Tibial nerve (tissue), 4 donors: Measurements from ENCODE around the gene HYAL2. TPM values are rescaled to one million over a fixed set of nuclear protein-coding genes. Genes with fewer than 3 reads are reported as not detected.

Source experiments
- DNase-seq, 2 donors: peaks; one replicate each; pipeline ENCODE4 v3.0.0-alpha.2; 2019; ENCODE audit warnings: low spot score in 2 of 2
- H3K27ac ChIP-seq, 4 donors: fragments of 200-600 bp; sonication (generic) in 3 of 4; one replicate each; pipeline ENCODE4 v1.5.1; 2017 to 2019; ENCODE audit warnings: mild to moderate bottlenecking in 1 of 4
- H3K27me3 ChIP-seq, 2 donors: fragments of 200-600 bp; sonication (generic) in 1 of 2; one replicate each; pipeline versions ENCODE4 v1.5.1 to v1.6.0; 2017 to 2019
- H3K36me3 ChIP-seq, 3 donors: fragments of 200-600 bp; sonication (generic); one replicate each; pipeline ENCODE4 v1.5.1; 2018 to 2019
- H3K4me1 ChIP-seq, 4 donors: fragments of 200-600 bp; sonication (generic) in 3 of 4; one replicate each; pipeline ENCODE4 v1.5.1; 2017 to 2019
- H3K4me3 ChIP-seq, 4 donors: fragments of 200-600 bp; sonication (generic) in 3 of 4; one replicate each; pipeline ENCODE4 v1.5.1; 2017 to 2019; ENCODE audit warnings: mild to moderate bottlenecking in 1 of 4, moderate library complexity in 1 of 4
- H3K9me3 ChIP-seq, 4 donors: fragments of 200-600 bp; sonication (generic) in 3 of 4; one replicate each; pipeline ENCODE4 v1.5.1; 2017 to 2019
- EP300 ChIP-seq, 2 donors: sonication (generic); formaldehyde crosslinking; IDR thresholded peaks; one replicate each; pipeline ENCODE4 v1.6.1; 2017; ENCODE audit warnings: antibody characterized with exemption in 2 of 2, mild to moderate bottlenecking in 1 of 2
- POLR2A ChIP-seq, 2 donors: fragments of 450-650 bp; IDR thresholded peaks; one replicate each; pipeline ENCODE4 v1.6.1; 2017; ENCODE audit warnings: antibody characterized with exemption in 2 of 2, mild to moderate bottlenecking in 2 of 2, moderate library complexity in 2 of 2
- WGBS, 2 donors: methylation state at CpG; one replicate each; pipeline ENCODE4 v1.1.5; 2018; 5-methylcytosine and 5-hydroxymethylcytosine counted together
- total RNA-seq, 4 donors: library from RNA; depleted of rRNA; stranded (reverse); fragments of >200 nt; gene quantifications; one replicate each; pipeline ENCODE4 v1.1.0, GENCODE V29; 2016
- TF ChIP-seq, protein P1 (sequence below), 5 experiments: fragments of 200-600 bp in 3 of 5; fragments of 450-650 bp in 2 of 5; sonication (generic) in 3 of 5; IDR thresholded peaks; one replicate each; pipeline ENCODE4 v1.5.1; 2016 to 2019; ENCODE audit warnings: antibody characterized with exemption in 5 of 5, mild to moderate bottlenecking in 3 of 5, moderate library complexity in 2 of 5

HYAL2 gene
- total RNA-seq, 4 donors from 2014 or later = 86.9 to 169 (median 129) TPM

DNA sequence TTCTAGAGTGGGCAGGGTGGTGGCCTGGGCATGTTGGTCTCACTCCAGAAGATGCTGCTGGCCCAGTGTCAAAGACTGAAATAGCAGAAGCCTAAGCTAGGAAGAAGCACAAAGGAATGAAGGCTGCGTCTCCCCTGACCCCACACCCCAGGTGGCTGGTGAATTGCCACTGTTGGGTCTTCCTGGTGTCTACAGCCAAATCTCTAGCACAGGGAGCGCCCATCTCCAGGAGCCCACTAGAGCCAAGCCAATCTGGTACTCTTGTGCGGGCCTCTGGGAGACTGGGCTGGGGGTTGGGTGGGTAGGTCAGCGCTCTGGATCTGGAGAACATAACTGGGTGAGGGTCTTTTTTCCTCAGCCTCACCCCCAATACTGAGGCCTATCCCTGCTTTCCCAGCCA is 4.6 kb upstream of the HYAL2 start:
- H3K9me3 ChIP-seq = no peaks in the 10 kb centered on the region
- peak overlapping the region; percentile 78 to 97 (median 90) for H3K4me3 ChIP-seq
- peak overlapping the region in 2 of 4 donors; percentile 88 to 89 for H3K27ac ChIP-seq
- peaks cover 0 to 70% (median 29%) of the 10 kb centered on the region in 4 donors for H3K4me1 ChIP-seq
- no peaks in the 10 kb centered on the region for H3K27me3 ChIP-seq
- H3K36me3 ChIP-seq = peaks cover 5 to 50% (median 17%) of the 10 kb centered on the region in 3 donors
- TF ChIP-seq POLR2A (IDR thresholded peaks at IDR 0.05) = no peak
- no peak for TF ChIP-seq EP300 (IDR thresholded peaks at IDR 0.05)
- TF ChIP-seq, protein P1, sequence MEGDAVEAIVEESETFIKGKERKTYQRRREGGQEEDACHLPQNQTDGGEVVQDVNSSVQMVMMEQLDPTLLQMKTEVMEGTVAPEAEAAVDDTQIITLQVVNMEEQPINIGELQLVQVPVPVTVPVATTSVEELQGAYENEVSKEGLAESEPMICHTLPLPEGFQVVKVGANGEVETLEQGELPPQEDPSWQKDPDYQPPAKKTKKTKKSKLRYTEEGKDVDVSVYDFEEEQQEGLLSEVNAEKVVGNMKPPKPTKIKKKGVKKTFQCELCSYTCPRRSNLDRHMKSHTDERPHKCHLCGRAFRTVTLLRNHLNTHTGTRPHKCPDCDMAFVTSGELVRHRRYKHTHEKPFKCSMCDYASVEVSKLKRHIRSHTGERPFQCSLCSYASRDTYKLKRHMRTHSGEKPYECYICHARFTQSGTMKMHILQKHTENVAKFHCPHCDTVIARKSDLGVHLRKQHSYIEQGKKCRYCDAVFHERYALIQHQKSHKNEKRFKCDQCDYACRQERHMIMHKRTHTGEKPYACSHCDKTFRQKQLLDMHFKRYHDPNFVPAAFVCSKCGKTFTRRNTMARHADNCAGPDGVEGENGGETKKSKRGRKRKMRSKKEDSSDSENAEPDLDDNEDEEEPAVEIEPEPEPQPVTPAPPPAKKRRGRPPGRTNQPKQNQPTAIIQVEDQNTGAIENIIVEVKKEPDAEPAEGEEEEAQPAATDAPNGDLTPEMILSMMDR (IDR thresholded peaks at IDR 0.05) = no peak
- 70 to 75% methylated on average over 4 of the region's 4 CpGs for WGBS, 2 donors
- DNase-seq = no peak

DNA sequence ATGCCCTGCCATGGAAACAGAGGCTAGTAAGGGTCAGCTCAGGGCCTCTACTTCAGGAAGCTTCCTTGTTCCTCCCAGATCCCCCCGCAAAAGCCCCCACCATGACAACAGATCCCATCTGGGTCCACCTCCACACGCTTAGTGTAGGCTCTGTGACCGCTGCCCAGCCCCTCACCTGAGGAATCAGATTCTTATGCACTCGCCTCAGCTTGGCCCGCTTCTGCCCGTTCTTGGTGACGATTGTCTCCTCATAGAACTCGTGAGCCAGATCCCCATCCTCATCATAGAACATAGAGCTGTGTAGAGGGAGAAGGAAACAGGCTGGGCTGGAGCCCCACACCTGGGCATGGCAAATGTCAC is 3.6 kb upstream of the HYAL2 start:
- WGBS, 2 donors = 86 to 90% methylated on average over 8 of the region's 8 CpGs
- peaks cover 0 to 72% (median 32%) of the 10 kb centered on the region in 4 donors for H3K4me1 ChIP-seq
- no peaks in the 10 kb centered on the region for H3K9me3 ChIP-seq
- H3K4me3 ChIP-seq = no peak overlapping the region
- H3K36me3 ChIP-seq = peaks cover 5 to 40% (median 13%) of the 10 kb centered on the region in 3 donors
- no peak for TF ChIP-seq POLR2A (IDR thresholded peaks at IDR 0.05)
- TF ChIP-seq, protein P1 (IDR thresholded peaks at IDR 0.05) = no peak
- no peak for TF ChIP-seq EP300 (IDR thresholded peaks at IDR 0.05)
- DNase-seq = no peak
- no peaks in the 10 kb centered on the region for H3K27me3 ChIP-seq
- no peak overlapping the region for H3K27ac ChIP-seq

DNA sequence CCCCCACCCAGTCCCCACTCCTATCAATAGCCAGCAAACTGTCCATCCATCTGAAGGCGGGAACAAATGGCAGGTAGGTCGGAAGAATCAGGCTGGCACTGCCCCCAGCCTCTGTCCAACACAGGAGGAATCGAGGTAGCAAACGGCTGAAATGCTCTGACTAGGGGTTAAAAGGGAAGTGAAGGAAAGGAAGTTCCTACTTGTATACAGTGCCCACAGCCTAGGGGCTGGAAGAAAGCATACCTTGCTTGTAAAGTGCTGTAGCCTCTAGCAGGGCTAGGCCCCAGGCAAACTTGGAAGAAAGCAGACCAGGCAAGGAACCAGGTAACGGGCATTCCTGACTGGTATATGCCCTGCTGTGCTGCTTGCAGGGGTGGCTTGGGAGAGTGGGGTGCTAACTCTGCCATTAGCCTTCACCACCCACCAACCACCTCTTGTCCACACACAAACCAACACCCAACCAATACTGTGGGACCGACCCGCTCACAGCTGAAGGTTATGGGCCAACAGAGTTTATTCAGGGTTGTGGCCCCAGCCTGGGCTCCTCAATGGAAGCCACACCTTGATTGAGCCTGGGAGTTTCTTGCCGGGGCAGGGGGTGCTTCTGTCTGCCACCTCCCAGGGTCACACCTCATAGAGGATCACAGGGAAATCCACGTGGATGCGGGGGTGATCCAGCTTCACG is 3.1 kb upstream of the HYAL2 start:
- no peak overlapping the region for H3K4me3 ChIP-seq
- TF ChIP-seq, protein P1 (IDR thresholded peaks at IDR 0.05) = no peak
- TF ChIP-seq EP300 (IDR thresholded peaks at IDR 0.05) (no peak), POLR2A (IDR thresholded peaks at IDR 0.05) (no peak)
- DNase-seq = no peak
- no peaks in the 10 kb centered on the region for H3K9me3 ChIP-seq
- H3K4me1 ChIP-seq = peaks cover 0 to 72% (median 32%) of the 10 kb centered on the region in 4 donors
- H3K27me3 ChIP-seq = no peaks in the 10 kb centered on the region
- 80 to 82% methylated on average over 8 to 11 of the region's 11 CpGs for WGBS, 2 donors
- peak overlapping the region in 2 of 4 donors; percentile 5 to 99 for H3K27ac ChIP-seq
- peaks cover 3 to 35% (median 8%) of the 10 kb centered on the region in 3 donors for H3K36me3 ChIP-seq

DNA sequence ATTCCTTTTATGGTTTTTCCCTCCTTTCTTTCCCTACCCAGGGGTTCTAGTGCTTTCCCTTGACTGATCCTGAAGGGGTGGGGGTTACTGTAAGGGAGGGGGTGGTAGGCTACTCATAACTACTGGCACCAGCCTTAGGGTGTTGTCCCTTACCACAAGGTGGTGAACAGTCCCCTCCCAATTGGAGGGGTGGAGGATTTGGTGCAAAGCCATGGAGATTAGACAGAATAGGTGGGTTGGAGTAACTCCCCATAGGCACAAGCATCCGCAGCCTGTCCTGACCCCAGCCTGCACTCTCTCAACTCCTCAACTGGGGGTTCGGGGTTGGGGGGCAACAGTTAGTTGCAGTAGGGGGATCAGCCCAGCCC is 2.6 kb upstream of the HYAL2 start:
- DNase-seq = no peak
- 73 to 83% methylated on average over 2 of the region's 2 CpGs for WGBS, 2 donors

More for the DNA sequence above, 2.6 kb upstream of the HYAL2 start:
- peaks cover 0 to 30% (median 2%) of the 10 kb centered on the region in 3 donors for H3K36me3 ChIP-seq
- H3K27me3 ChIP-seq = no peaks in the 10 kb centered on the region
- TF ChIP-seq POLR2A (IDR thresholded peaks at IDR 0.05) (no peak), EP300 (IDR thresholded peaks at IDR 0.05) (no peak)
- TF ChIP-seq, protein P1 (IDR thresholded peaks at IDR 0.05) = no peak
- H3K27ac ChIP-seq = peak overlapping the region in 2 of 4 donors; percentile 5 to 99
- H3K9me3 ChIP-seq = no peaks in the 10 kb centered on the region
- H3K4me3 ChIP-seq = no peak overlapping the region
- peaks cover 0 to 77% (median 36%) of the 10 kb centered on the region in 4 donors for H3K4me1 ChIP-seq
